ENCODE measurements around the gene SNX22. TPM values are rescaled to one million over a fixed set of nuclear protein-coding genes. Genes with fewer than 3 reads are reported as not detected.

The SNX22 gene
- total RNA-seq, 4 donors from 2014 or later = 0.38 to 13.2 (median 0.40) TPM; not detected in 1

GRCh38 chr15:64130159-64130558, 21.4 kb upstream of the SNX22 start:
- Histone ChIP-seq H3K27ac (no peak overlapping the region), H3K9me3 (no peaks in the 10 kb centered on the region), H3K4me1 (no peaks in the 10 kb centered on the region), H3K36me3 (peaks cover 0 to 98% (median 0%) of the 10 kb centered on the region in 3 donors), H3K27me3 (no peaks in the 10 kb centered on the region), H3K4me3 (no peak overlapping the region)
- TF ChIP-seq POLR2A (IDR thresholded peaks at IDR 0.05) (no peak), CTCF (IDR thresholded peaks at IDR 0.05) (no peak)
- no peak for DNase-seq

DNA sequence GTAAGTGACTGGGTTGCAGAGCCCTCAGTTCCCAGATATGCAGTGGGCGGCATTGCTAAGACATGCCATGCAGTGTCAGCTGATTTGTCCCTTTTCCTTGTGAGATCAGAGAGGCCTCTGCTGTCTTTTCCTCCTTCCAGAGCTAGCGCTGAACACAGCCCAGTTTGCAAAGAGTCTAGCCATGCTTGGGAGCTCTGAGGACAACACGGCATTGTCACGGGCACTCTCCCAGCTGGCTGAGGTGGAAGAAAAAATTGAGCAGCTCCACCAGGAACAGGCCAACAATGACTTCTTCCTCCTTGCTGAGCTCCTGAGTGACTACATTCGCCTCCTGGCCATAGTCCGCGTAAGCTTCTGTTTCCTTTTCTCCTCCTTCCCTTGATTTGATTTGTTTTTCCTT, 20.0 kb upstream of the SNX22 start:
- H3K9me3 ChIP-seq = no peaks in the 10 kb centered on the region
- no peaks in the 10 kb centered on the region for H3K27me3 ChIP-seq
- no peak overlapping the region for H3K4me3 ChIP-seq
- peaks cover 0 to 99% (median 0%) of the 10 kb centered on the region in 3 donors for H3K36me3 ChIP-seq
- no peak for DNase-seq
- TF ChIP-seq POLR2A (IDR thresholded peaks at IDR 0.05) (no peak), CTCF (IDR thresholded peaks at IDR 0.05) (no peak)
- H3K4me1 ChIP-seq = no peaks in the 10 kb centered on the region
- no peak overlapping the region for H3K27ac ChIP-seq

- Histone ChIP-seq H3K36me3 (peaks cover 0 to 99% (median 0%) of the 10 kb centered on the region in 3 donors), H3K4me3 (no peak overlapping the region), H3K27me3 (no peaks in the 10 kb centered on the region), H3K27ac (no peak overlapping the region), H3K9me3 (no peaks in the 10 kb centered on the region), H3K4me1 (no peaks in the 10 kb centered on the region)
- DNase-seq = no peak
- TF ChIP-seq POLR2A (IDR thresholded peaks at IDR 0.05) = no peak
- TF ChIP-seq CTCF (IDR thresholded peaks at IDR 0.05) = no peak
These were observed 19.3 kb upstream of the SNX22 start for GRCh38 chr15:64132217-64132616.

DNA sequence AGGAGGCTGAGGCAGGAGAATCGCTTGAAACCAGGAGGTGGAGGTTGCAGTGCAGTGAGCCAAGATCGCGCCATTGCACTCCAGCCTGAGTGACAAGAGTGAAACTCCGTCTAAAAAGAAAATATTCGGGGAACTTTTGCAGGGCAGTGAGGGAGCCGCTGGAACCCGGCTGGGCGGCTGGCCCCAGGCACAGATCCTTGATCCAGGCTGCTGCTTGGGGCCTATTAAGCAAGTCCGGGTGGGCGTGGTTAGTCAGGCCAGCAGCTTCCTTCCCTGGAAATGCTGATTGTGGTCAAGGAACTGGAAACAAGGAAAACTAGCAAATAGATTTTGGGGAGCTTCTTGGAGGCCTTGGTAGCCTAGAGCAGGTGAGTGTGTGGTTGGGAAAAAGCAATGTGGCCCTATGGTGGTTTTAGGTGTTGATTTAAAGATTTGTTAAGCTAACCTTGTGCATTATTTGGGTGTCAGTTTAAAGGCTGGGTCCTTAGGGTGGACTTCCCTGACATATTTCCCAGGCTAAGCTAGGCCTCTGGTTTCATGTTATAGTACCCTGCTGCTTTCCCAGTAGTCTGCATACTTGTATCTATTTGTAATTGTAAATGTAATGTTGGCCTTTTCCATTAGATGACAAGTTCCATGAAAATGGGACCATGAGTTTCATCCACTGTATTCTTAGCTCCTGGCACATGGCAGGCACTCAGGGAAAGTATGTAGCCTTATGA, 17.7 kb upstream of the SNX22 start:
- Histone ChIP-seq H3K9me3 (no peaks in the 10 kb centered on the region), H3K36me3 (peaks cover 0 to 99% (median 0%) of the 10 kb centered on the region in 3 donors), H3K4me3 (no peak overlapping the region), H3K27me3 (no peaks in the 10 kb centered on the region), H3K27ac (no peak overlapping the region), H3K4me1 (no peaks in the 10 kb centered on the region)
- DNase-seq = no peak
- TF ChIP-seq CTCF (IDR thresholded peaks at IDR 0.05) = no peak
- no peak for TF ChIP-seq POLR2A (IDR thresholded peaks at IDR 0.05)

GRCh38 chr15:64134345-64134829, 17.1 kb upstream of the SNX22 start:
- Histone ChIP-seq H3K36me3 (peaks cover 0 to 95% (median 0%) of the 10 kb centered on the region in 3 donors), H3K4me1 (no peaks in the 10 kb centered on the region), H3K27ac (no peak overlapping the region), H3K4me3 (no peak overlapping the region), H3K27me3 (no peaks in the 10 kb centered on the region), H3K9me3 (no peaks in the 10 kb centered on the region)
- TF ChIP-seq POLR2A (IDR thresholded peaks at IDR 0.05) (no peak), CTCF (IDR thresholded peaks at IDR 0.05) (no peak)
- no peak for DNase-seq

All from Peyer's patch (tissue), 4 donors.